HUDEP-2 (cell line): ENCODE measurements around the gene SLC25A19.
"Not testable (repeated sequence)": the region's sequence is repeated elsewhere in the genome, so short reads cannot be mapped to it uniquely, and the experiment has no call there.

Source experiments
- DNase-seq, 76 experiments: peaks; one replicate each; lab custom pipeline; 2025; ENCODE audit not compliant: unreplicated experiment in 76 of 76; lab: John Stamatoyannopoulos, UW

Gene SLC25A19

GRCh38 chr17:75270218-75270965, 18.8 kb downstream of the SLC25A19 start:
- DNase-seq: peak in 63 of 76 experiments; percentile 13 to 91 (median 59)

DNA sequence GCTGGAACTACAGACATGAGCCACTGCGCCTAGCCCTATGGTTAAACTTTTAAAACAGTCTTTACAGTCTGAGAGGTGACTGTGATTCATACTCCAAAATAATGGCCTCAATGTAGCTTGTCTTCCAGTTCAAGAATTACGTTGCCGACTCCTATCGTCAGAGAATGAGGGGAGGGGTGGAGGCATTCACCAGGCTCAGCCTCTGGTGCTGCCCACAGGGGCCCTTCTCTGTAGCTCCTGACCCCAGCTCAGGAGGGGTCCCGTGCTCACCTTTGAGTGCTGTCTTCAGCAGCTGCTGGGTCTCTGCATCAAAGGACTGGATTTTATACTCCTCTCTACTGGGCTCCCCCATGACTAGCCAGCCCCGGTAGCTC, 19.4 kb downstream of the SLC25A19 start:
- DNase-seq: no peak

GRCh38 chr17:75267411-75268232, 21.6 kb downstream of the SLC25A19 start:
- DNase-seq: peak in 2 of 76 experiments; percentile 20 to 21

- DNase-seq: no peak
Measured at GRCh38 chr17:75267153-75267410, 22.2 kb downstream of the SLC25A19 start.

- no peak for DNase-seq
Measured at GRCh38 chr17:75266316-75267152, 22.7 kb downstream of the SLC25A19 start.

- DNase-seq: no peak
Measured at GRCh38 chr17:75265614-75266315, 23.5 kb downstream of the SLC25A19 start.

DNA sequence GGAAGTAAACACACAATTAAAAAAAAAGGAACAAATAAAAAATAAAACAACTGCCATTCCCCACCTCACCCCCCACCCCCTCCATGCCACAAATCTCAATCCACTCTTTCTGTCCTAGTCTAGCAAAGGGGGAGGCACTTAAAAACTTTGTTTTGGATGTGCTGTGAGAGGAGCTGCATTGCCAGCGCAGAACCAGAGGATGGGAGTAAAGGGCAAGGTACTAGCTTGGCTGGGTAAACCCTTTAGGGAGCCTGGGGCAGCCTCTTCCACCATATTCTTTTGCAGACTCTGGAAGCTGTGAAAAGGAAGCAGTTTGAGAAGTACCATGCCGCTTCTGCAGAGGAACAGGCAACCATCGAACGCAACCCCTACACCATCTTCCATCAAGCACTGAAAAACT, 26.2 kb downstream of the SLC25A19 start:
- peak in 1 of 76 experiments; percentile 28 for DNase-seq

GRCh38 chr17:75262112-75262606, 27.1 kb downstream of the SLC25A19 start:
- peak in 4 of 76 experiments; percentile 6 to 59 (median 53) for DNase-seq

DNA sequence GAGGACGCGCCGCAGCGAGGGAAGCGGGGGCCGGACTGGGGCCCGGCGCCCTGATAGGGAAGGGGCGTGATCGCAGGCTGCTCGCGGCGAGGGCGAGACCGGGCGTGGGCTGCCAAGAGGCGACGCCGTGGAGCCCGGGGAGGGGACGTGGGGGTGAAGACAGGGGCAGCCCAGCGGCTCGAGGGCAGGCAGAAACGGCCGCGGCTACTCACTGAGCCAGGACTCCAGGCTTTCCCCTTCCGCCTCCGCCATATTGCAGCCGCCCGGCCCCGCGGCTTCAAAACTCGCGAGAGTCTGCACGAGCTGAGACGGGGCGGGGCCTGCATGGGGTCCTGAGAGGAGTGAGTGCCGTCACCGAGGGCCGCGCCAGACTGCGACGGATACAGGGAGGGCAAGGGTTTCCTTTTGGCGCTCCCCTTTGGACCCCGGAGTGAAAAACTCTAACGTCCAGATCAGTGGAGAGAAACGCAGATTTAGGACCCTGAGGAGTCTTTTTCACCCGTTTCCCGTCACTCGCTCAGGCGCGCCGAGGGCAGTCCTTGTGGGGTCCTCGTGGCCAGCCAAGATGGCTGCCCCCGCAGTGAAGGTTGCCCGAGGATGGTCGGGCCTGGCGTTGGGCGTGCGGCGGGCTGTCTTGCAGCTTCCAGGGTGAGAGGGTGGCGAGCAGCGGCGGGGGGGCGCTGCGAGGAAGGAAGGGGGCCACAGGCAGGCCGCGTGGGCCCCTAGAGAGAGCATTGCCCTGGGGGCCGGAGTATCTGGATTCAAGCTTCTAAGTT, 27.7 kb downstream of the SLC25A19 start, which contains the start of the genes GGA3 and MRPS7:
Gene GGA3, minus strand, starts transcription at position 271 of the 776 bp plus-strand sequence. Its CDS starts 19 bp downstream, at position 252.
Gene MRPS7, plus strand, starts transcription at position 544 of the 776 bp plus-strand sequence. Its CDS starts 22 bp downstream, at position 566.
- DNase-seq: peak in 75 of 76 experiments; percentile 46 to 96 (median 88)

DNA sequence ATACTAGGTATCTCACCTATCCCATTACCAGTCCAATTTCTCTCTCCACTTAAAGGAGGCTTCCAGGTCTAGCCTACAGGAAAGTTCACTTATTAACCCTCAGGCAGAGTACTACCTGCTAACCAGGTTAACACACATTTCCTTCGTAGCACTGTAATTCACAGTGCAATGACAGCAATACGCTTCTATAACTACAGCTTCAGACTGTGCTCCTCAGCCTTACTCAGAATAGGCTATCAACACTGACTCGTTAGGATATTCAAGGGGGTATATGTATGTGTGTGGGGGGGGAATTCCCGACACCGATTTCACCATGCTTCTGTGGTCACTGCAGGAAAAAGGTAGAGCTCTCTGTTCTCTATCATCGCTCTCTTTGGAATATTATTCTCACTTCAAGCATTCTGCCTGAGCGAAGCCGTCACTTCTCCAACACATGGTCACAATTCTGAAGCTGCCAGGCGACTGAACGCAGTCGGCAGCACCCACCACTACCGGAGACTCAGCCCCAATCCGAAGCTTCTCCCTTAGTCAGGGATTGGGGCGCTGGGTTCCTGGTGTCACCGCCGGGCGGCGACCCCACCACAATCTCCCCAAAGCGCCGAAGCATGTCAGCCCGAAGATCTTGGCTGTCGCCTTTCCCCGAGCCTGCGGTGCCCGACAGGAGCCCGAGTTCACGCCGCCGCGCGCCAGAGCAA, 28.4 kb downstream of the SLC25A19 start:
- peak in 3 of 76 experiments; percentile 25 to 38 (median 34) for DNase-seq

DNA sequence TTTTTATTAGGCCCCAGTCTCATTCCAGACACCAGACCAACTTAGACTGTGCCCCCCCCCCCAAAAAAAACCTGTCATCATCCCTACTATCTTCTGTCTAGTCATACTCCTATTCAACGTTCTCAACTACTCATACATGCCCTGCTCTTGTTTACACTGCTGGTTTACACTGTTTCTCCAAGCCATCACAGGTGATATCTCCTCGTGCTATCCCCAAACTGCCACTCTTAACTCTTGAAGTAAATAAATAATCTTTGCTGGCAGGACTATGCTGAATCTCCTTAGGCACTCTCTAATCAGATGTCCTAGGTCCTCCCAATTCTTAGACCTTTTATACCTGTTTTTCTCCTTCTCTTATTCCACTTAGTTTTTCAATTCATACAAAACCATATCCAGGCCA, 32.0 kb downstream of the SLC25A19 start:
- not testable (repeated sequence) for DNase-seq

GRCh38 chr17:75255954-75256698, 33.1 kb downstream of the SLC25A19 start:
- not testable (repeated sequence) for DNase-seq

DNA sequence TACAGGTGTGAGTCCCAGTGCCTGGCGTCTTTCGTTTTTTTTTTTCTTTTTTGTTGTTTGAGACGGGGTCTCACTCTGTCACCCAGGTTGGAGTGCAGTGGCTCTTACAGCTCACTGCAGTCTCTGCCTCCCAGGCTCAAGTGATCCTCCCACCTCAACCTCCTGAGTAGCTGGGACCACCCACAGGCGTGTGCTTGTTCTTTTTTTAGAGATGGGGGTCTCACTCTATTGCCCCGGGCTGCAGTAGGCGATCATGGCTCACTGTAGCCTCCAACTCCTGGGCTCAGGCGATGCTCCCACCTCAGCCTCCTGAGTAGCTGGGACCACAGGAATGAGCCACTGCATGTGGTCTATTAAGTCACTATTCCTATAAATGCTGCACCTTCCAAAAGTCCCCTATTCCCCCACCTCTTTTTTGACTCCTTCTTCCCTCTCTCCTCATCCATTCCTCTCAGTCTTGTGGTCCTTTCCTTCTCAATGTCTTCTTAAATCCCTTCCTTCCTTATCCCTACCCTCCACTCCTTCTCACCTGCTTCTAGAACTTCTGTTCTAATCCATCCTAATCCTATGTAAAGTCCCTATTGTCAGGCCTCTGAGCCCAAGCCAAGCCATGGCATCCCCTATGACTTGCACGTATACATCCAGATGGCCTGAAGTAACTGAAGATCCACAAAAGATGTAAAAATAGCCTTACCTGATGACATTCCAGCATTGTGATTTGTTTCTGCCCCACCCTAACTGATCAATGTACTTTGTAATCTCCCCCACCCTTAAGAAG, 37.0 kb downstream of the SLC25A19 start:
- no peak for DNase-seq

- DNase-seq: no peak
Measured at GRCh38 chr17:75250009-75250471, 39.2 kb downstream of the SLC25A19 start.

GRCh38 chr17:75249564-75249963, 39.7 kb downstream of the SLC25A19 start:
- DNase-seq: no peak

GRCh38 chr17:75246404-75246803, 42.8 kb downstream of the SLC25A19 start:
- DNase-seq: no peak

DNA sequence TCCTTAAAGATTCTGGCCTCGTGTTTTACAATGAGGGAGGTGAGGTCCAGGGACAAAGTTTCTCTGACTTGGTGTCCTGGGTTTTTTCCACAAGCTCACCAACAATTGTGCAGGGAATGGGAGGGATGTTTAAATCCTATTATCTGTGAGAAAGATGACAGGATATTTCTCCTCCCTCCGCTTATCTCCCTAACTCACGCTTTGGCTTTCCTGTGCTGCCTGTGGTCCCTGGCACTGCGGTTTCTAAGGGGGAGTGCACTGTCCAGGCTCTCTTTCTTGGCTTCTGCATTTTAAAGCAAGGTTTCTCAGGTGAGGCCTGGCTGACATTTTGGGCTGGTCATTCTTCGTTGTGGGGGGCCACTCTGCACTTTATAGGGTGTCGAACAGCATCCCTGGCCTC, 44.2 kb downstream of the SLC25A19 start:
- DNase-seq: no peak
